GM12892 (cell line): ENCODE data around the gene NT5E.

Experiments
- POLR2A ChIP-seq: IDR thresholded peaks from 2 replicates; pipeline ENCODE4 v1.6.1; 2011; ENCODE audit warnings: low read depth, low read length, control low read depth
- POLR2AphosphoS5 ChIP-seq: IDR thresholded peaks from 2 replicates; pipeline ENCODE4 v1.6.1; 2011; ENCODE audit warnings: low read depth, low read length, control low read depth

DNA sequence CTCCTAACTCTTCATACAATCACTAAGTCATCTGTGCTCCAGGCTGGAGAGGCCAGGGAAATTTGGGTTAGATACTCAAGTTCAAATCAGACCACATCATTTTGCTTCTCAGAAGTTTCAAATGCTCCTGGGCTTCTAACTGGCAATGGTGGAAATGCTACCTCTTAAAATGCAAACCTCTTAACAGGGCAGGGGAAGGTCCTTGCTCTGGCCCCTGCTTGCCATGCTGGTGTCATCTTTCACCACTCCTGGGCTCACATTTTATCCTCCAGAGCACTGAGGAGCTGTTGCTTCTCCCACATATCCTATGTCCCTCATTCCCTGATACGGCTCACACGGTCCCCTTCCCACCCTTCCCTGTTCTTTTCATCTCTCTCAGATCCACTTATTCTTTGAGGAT is 41.8 kb upstream of the NT5E start:
- TF ChIP-seq POLR2AphosphoS5 (no peak), POLR2A (no peak)
